ENCODE measurements around the gene ZBTB7A. TPM values are rescaled to one million over a fixed set of nuclear protein-coding genes. Genes with fewer than 3 reads are reported as not detected.

Gene ZBTB7A
- total RNA-seq, 4 donors from 2014 or later = 71.9 to 137 (median 114) TPM

GRCh38 chr19:4043966-4044715 is 22.6 kb downstream of the ZBTB7A start:
- intact Hi-C loops (cut with DNase I) = no loop called here
- H3K27me3 ChIP-seq = no peaks in the 10 kb centered on the region
- WGBS = 84% methylated on average over 31 of the region's 31 CpGs
- no peak overlapping the region for H3K4me3 ChIP-seq
- TF ChIP-seq, protein P1, sequence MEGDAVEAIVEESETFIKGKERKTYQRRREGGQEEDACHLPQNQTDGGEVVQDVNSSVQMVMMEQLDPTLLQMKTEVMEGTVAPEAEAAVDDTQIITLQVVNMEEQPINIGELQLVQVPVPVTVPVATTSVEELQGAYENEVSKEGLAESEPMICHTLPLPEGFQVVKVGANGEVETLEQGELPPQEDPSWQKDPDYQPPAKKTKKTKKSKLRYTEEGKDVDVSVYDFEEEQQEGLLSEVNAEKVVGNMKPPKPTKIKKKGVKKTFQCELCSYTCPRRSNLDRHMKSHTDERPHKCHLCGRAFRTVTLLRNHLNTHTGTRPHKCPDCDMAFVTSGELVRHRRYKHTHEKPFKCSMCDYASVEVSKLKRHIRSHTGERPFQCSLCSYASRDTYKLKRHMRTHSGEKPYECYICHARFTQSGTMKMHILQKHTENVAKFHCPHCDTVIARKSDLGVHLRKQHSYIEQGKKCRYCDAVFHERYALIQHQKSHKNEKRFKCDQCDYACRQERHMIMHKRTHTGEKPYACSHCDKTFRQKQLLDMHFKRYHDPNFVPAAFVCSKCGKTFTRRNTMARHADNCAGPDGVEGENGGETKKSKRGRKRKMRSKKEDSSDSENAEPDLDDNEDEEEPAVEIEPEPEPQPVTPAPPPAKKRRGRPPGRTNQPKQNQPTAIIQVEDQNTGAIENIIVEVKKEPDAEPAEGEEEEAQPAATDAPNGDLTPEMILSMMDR (IDR thresholded peaks at IDR 0.05) = no peak
- TF ChIP-seq POLR2A (IDR thresholded peaks at IDR 0.05; ENCODE audit: low read depth) (no peak), EP300 (IDR thresholded peaks at IDR 0.05) (no peak), POLR2AphosphoS5 (IDR thresholded peaks at IDR 0.05) (no peak)
- no peak for DNase-seq (ENCODE audit: extremely low spot score)
- peaks cover 15 to 55% (median 55%) of the 10 kb centered on the region in 4 donors for H3K36me3 ChIP-seq
- H3K4me1 ChIP-seq = peaks cover 6 to 43% (median 36%) of the 10 kb centered on the region in 4 donors
- H3K27ac ChIP-seq (replicated peaks in 1 of 4) = peak overlapping the region in 2 of 4 donors; percentile 23 to 33
- H3K9me3 ChIP-seq = no peaks in the 10 kb centered on the region

DNA sequence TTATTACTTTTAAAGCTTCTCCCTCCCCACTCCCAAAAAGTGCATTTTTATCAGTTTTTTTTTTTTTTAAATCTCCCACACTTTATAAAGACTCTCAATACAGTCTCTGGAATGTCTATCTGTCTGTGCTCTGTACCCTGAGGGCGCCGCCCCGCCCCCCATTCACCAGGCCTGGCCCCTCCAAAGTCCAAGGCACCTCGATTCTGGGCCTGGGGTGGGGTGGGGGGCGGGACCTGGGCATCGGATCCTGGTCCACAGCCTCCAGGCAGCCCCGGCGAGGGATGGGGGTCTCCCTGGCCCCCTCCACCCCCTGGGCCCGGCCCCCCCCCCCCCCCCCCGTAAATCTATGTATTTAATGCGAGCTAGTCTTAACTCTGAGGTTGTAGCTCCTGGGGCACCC is 23.3 kb downstream of the ZBTB7A start:
- Histone ChIP-seq H3K27ac (replicated peaks in 1 of 4) (peak overlapping the region in 2 of 4 donors; percentile 10 to 33), H3K4me3 (no peak overlapping the region), H3K4me1 (peaks cover 0 to 40% (median 34%) of the 10 kb centered on the region in 4 donors), H3K36me3 (peaks cover 20 to 59% (median 56%) of the 10 kb centered on the region in 4 donors), H3K27me3 (no peaks in the 10 kb centered on the region), H3K9me3 (no peaks in the 10 kb centered on the region)
- 82% methylated on average over 10 of the region's 11 CpGs for WGBS
- DNase-seq (ENCODE audit: extremely low spot score) = no peak
- TF ChIP-seq POLR2AphosphoS5 (IDR thresholded peaks at IDR 0.05) = no peak
- intact Hi-C loops (cut with DNase I) = no loop called here

DNA sequence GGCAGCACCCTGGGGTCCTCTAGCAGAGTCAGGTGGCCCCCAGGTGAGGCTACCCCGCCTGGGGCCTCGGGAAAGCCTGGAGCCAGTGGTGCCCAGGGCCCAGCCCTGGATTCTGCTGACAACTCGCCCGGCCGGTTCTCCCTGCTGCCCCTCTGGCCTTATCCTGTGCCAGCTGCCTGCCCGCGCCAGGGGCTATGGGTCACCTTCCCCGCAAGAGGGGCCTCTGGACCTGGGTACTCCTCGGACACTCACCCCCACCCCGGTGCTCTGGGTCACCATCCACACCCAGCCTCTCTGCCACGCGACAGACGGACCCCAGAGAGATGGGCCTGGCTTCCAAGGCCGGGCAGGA is 24.0 kb downstream of the ZBTB7A start:
- Histone ChIP-seq H3K9me3 (no peaks in the 10 kb centered on the region), H3K27me3 (no peaks in the 10 kb centered on the region), H3K36me3 (peaks cover 20 to 59% (median 57%) of the 10 kb centered on the region in 4 donors), H3K27ac (replicated peaks in 1 of 4) (peak overlapping the region in 2 of 4 donors; percentile 18 to 60), H3K4me3 (no peak overlapping the region), H3K4me1 (peaks cover 0 to 40% (median 33%) of the 10 kb centered on the region in 4 donors)
- 89% methylated on average over 7 of the region's 14 CpGs for WGBS
- DNase-seq (ENCODE audit: extremely low spot score) = no peak
- TF ChIP-seq EP300 (IDR thresholded peaks at IDR 0.05) (no peak), POLR2AphosphoS5 (IDR thresholded peaks at IDR 0.05) (no peak), POLR2A (IDR thresholded peaks at IDR 0.05; ENCODE audit: low read depth) (no peak)
- TF ChIP-seq, protein P1 (IDR thresholded peaks at IDR 0.05) = no peak
- intact Hi-C loops (cut with DNase I) = no loop called here

DNA sequence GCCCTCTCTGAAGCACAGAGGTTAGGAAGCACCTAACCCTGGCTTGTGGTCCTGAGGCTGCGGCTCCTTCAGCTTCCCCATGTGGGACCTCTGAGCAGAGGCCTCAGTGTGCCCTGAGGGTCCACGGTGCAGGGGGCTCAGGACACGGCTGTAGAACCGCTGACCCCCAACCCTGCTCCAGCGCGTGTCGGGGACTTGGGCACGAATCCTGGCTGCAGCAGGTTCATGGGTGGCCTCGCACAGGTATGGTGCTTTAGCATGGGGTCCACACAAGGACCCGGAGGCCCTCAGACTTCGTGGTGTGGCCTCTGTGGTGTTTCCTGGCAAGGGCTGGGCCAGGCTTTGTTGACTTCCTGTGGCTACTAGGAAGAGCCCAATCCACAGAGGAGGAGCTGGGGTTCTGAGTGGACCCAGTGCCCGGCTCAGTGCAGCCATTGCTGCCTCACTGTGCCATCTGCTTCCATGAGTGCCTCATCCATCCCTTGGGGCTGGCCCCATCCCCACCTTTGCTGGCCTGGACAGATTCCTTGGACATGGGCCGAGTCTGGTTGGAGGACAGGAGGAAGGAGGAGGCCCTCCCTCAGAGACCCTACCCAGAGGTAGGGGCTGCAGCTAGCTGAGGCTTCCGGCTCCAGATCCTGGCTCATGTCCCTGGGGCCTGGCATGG is 24.5 kb downstream of the ZBTB7A start:
- peaks cover 20 to 59% (median 57%) of the 10 kb centered on the region in 4 donors for H3K36me3 ChIP-seq
- no peaks in the 10 kb centered on the region for H3K9me3 ChIP-seq
- H3K27ac ChIP-seq (replicated peaks in 1 of 4) = peak overlapping the region in 2 of 4 donors; percentile 18 to 60
- no peaks in the 10 kb centered on the region for H3K27me3 ChIP-seq
- TF ChIP-seq POLR2A (IDR thresholded peaks at IDR 0.05; ENCODE audit: low read depth) (no peak), EP300 (IDR thresholded peaks at IDR 0.05) (no peak), POLR2AphosphoS5 (IDR thresholded peaks at IDR 0.05) (no peak)
- TF ChIP-seq, protein P1 (IDR thresholded peaks at IDR 0.05) = no peak
- peaks cover 0 to 39% (median 33%) of the 10 kb centered on the region in 4 donors for H3K4me1 ChIP-seq
- 81% methylated on average over 4 of the region's 14 CpGs for WGBS
- no peak for DNase-seq (ENCODE audit: extremely low spot score)
- H3K4me3 ChIP-seq = no peak overlapping the region
- intact Hi-C loops (cut with DNase I) = no loop called here

- H3K4me3 ChIP-seq = no peak overlapping the region
- H3K4me1 ChIP-seq = peaks cover 0 to 17% (median 14%) of the 10 kb centered on the region in 4 donors
- DNase-seq (ENCODE audit: extremely low spot score) = no peak
- peaks cover 25 to 71% (median 63%) of the 10 kb centered on the region in 4 donors for H3K36me3 ChIP-seq
- TF ChIP-seq POLR2AphosphoS5 (IDR thresholded peaks at IDR 0.05) = no peak
- TF ChIP-seq, protein P1 (IDR thresholded peaks at IDR 0.05) = no peak
- no peak for TF ChIP-seq POLR2A (IDR thresholded peaks at IDR 0.05; ENCODE audit: low read depth)
- no peak for TF ChIP-seq EP300 (IDR thresholded peaks at IDR 0.05)
- peak overlapping the region in 2 of 4 donors; percentile 13 to 53 for H3K27ac ChIP-seq (replicated peaks in 1 of 4)
- H3K9me3 ChIP-seq = no peaks in the 10 kb centered on the region
- 92% methylated on average over 37 of the region's 40 CpGs for WGBS
- H3K27me3 ChIP-seq = no peaks in the 10 kb centered on the region
- intact Hi-C loops (cut with DNase I) = no loop called here
Observed at GRCh38 chr19:4038661-4039423, 27.9 kb downstream of the ZBTB7A start.

All from esophagus muscularis mucosa (tissue), 4 donors.